ENCODE measurements around the gene GLS2.

The GLS2 gene

GRCh38 chr12:56490360-56490759 lies 2.4 kb upstream of the GLS2 start:
- TF ChIP-seq ZFP3 (CRISPR knock-in tag; IDR thresholded peaks at IDR 0.05) (no peak), CREB5 (CRISPR knock-in tag; IDR thresholded peaks at IDR 0.05; ENCODE audit: low read depth) (no peak), ZNF70 (CRISPR knock-in tag; IDR thresholded peaks at IDR 0.05) (no peak), RARB (CRISPR knock-in tag; IDR thresholded peaks at IDR 0.05) (no peak), ZFP30 (CRISPR knock-in tag; IDR thresholded peaks at IDR 0.05) (no peak), ZNF565 (CRISPR knock-in tag; conservative IDR thresholded peaks at IDR 0.05; ENCODE audit: low read depth) (no peak), POU6F1 (CRISPR knock-in tag; IDR thresholded peaks at IDR 0.05; ENCODE audit: borderline replicate concordance, low read depth) (no peak), ZNF8 (CRISPR knock-in tag; IDR thresholded peaks at IDR 0.05) (no peak), PATZ1 (CRISPR knock-in tag; IDR thresholded peaks at IDR 0.05; ENCODE audit: borderline replicate concordance) (no peak), ESRRG (CRISPR knock-in tag; IDR thresholded peaks at IDR 0.05) (no peak), TOX (CRISPR knock-in tag; IDR thresholded peaks at IDR 0.05; ENCODE audit: borderline replicate concordance) (no peak), ISL1 (CRISPR knock-in tag; IDR thresholded peaks at IDR 0.05) (no peak), BACH2 (CRISPR knock-in tag; IDR thresholded peaks at IDR 0.05; ENCODE audit: borderline replicate concordance) (no peak), OSR1 (CRISPR knock-in tag; IDR thresholded peaks at IDR 0.05) (no peak), ARNTL (CRISPR knock-in tag; IDR thresholded peaks at IDR 0.05; ENCODE audit: borderline replicate concordance, low read depth) (no peak)
- ATAC-seq, result no peak

GRCh38 chr12:56487448-56488040 lies 417 bp downstream of the GLS2 start:
- ATAC-seq, result peak; percentile 65
- no peak for TF ChIP-seq SNAI2 (CRISPR knock-in tag; IDR thresholded peaks at IDR 0.05)
- TF ChIP-seq ZFP3 (CRISPR knock-in tag; IDR thresholded peaks at IDR 0.05), result peak; percentile 94

GRCh38 chr12:56486694-56487093 lies 1.3 kb downstream of the GLS2 start:
- TF ChIP-seq BACH2 (CRISPR knock-in tag; IDR thresholded peaks at IDR 0.05; ENCODE audit: borderline replicate concordance) (no peak), ZFP30 (CRISPR knock-in tag; IDR thresholded peaks at IDR 0.05) (no peak)
- ATAC-seq, result no peak

GRCh38 chr12:56484566-56484965 lies 3.4 kb downstream of the GLS2 start:
- TF ChIP-seq ESRRG (CRISPR knock-in tag; IDR thresholded peaks at IDR 0.05) (no peak), ARNTL (CRISPR knock-in tag; IDR thresholded peaks at IDR 0.05; ENCODE audit: borderline replicate concordance, low read depth) (no peak), ZNF565 (CRISPR knock-in tag; conservative IDR thresholded peaks at IDR 0.05; ENCODE audit: low read depth) (no peak), ZNF8 (CRISPR knock-in tag; IDR thresholded peaks at IDR 0.05) (no peak), ZFP3 (CRISPR knock-in tag; IDR thresholded peaks at IDR 0.05) (no peak), CSDC2 (CRISPR knock-in tag; IDR thresholded peaks at IDR 0.05) (no peak)
- ATAC-seq, result no peak

- no peak for ATAC-seq
- TF ChIP-seq OSR1 (CRISPR knock-in tag; IDR thresholded peaks at IDR 0.05), result no peak
Measured at GRCh38 chr12:56479625-56480024, 8.3 kb downstream of the GLS2 start.

- TF ChIP-seq TOX (CRISPR knock-in tag; IDR thresholded peaks at IDR 0.05; ENCODE audit: borderline replicate concordance) (no peak), ZNF70 (CRISPR knock-in tag; IDR thresholded peaks at IDR 0.05) (no peak), GLIS3 (CRISPR knock-in tag; IDR thresholded peaks at IDR 0.05) (no peak), ZFP3 (CRISPR knock-in tag; IDR thresholded peaks at IDR 0.05) (no peak), RARB (CRISPR knock-in tag; IDR thresholded peaks at IDR 0.05) (no peak), ESRRG (CRISPR knock-in tag; IDR thresholded peaks at IDR 0.05) (no peak), CSRNP3 (CRISPR knock-in tag; IDR thresholded peaks at IDR 0.05) (no peak), PPARA (CRISPR knock-in tag; IDR thresholded peaks at IDR 0.05; ENCODE audit: borderline replicate concordance) (no peak), SNAI2 (CRISPR knock-in tag; IDR thresholded peaks at IDR 0.05) (no peak), TCF4 (CRISPR knock-in tag; IDR thresholded peaks at IDR 0.05; ENCODE audit: borderline replicate concordance) (no peak), ISL1 (CRISPR knock-in tag; IDR thresholded peaks at IDR 0.05) (no peak), PATZ1 (CRISPR knock-in tag; IDR thresholded peaks at IDR 0.05; ENCODE audit: borderline replicate concordance) (no peak)
- ATAC-seq, result no peak
Measured at GRCh38 chr12:56477521-56478225, 10.3 kb downstream of the GLS2 start.
